Vagina (tissue), 2 donors: ENCODE data around the gene CUX1.

Experiments
- POLR2AphosphoS5 ChIP-seq, 2 donors: sonication (generic); formaldehyde crosslinking; IDR thresholded peaks; one replicate each; pipeline ENCODE4 v1.9.0; 2017; ENCODE audit warnings: antibody characterized with exemption in 2 of 2, mild to moderate bottlenecking in 2 of 2, low read depth in 1 of 2; ENCODE audit not compliant: insufficient read depth in 1 of 2
- TF ChIP-seq, protein P1 (sequence below), 3 experiments: fragments of 450-650 bp in 2 of 3; fragments of 200-600 bp in 1 of 3; sonication (generic) in 1 of 3; IDR thresholded peaks; one replicate each; pipeline ENCODE4 v1.5.1; 2017 to 2019; ENCODE audit warnings: antibody characterized with exemption in 3 of 3, mild to moderate bottlenecking in 2 of 3, moderate library complexity in 2 of 3

GRCh38 chr7:101971457-101971856 is 154.0 kb downstream of the CUX1 start:
- TF ChIP-seq, protein P1, sequence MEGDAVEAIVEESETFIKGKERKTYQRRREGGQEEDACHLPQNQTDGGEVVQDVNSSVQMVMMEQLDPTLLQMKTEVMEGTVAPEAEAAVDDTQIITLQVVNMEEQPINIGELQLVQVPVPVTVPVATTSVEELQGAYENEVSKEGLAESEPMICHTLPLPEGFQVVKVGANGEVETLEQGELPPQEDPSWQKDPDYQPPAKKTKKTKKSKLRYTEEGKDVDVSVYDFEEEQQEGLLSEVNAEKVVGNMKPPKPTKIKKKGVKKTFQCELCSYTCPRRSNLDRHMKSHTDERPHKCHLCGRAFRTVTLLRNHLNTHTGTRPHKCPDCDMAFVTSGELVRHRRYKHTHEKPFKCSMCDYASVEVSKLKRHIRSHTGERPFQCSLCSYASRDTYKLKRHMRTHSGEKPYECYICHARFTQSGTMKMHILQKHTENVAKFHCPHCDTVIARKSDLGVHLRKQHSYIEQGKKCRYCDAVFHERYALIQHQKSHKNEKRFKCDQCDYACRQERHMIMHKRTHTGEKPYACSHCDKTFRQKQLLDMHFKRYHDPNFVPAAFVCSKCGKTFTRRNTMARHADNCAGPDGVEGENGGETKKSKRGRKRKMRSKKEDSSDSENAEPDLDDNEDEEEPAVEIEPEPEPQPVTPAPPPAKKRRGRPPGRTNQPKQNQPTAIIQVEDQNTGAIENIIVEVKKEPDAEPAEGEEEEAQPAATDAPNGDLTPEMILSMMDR (IDR thresholded peaks at IDR 0.05), result no peak
- TF ChIP-seq POLR2AphosphoS5 (IDR thresholded peaks at IDR 0.05; ENCODE audit: insufficient read depth in 1 of 2, low read depth in 1 of 2), result no peak
